Mesenchymal stem cell (in vitro differentiated cells and primary cell): ENCODE results near the gene PAX6.
A peak's percentile ranks its signal among the peaks of the same experiment; 100 is the strongest.

ENCODE experiments used
- DNase-seq: peaks from one replicate; pipeline ENCODE4 v3.0.0-alpha.2; 2013
- H2AFZ ChIP-seq: one replicate; pipeline ENCODE4 v1.6.1; 2013; ENCODE audit warnings: low read depth, mild to moderate bottlenecking, control low read depth, inconsistent platforms, low read length, moderate library complexity
- H2AK5ac ChIP-seq: 2 replicates; pipeline ENCODE4 v1.6.1; 2013; ENCODE audit warnings: low read length, moderate library complexity, mild to moderate bottlenecking, inconsistent platforms; ENCODE audit not compliant: severe bottlenecking
- H2BK120ac ChIP-seq: one replicate; pipeline ENCODE4 v1.6.1; 2013; ENCODE audit warnings: low read depth, mild to moderate bottlenecking, inconsistent platforms, low read length, moderate library complexity
- H2BK12ac ChIP-seq, 2 experiments: one replicate each; pipeline ENCODE4 v1.6.1; 2013; ENCODE audit warnings: inconsistent platforms in 2 of 2, low read length in 2 of 2, mild to moderate bottlenecking in 2 of 2, moderate library complexity in 2 of 2, control low read depth in 1 of 2
- H2BK15ac ChIP-seq: one replicate; pipeline ENCODE4 v1.6.1; 2013; ENCODE audit warnings: mild to moderate bottlenecking, low read depth, inconsistent platforms; ENCODE audit not compliant: poor library complexity, severe bottlenecking
- H2BK5ac ChIP-seq: 2 replicates; pipeline ENCODE4 v1.6.1; 2013; ENCODE audit warnings: low read depth, mild to moderate bottlenecking, low read length, control low read depth, inconsistent platforms; ENCODE audit not compliant: poor library complexity, severe bottlenecking
- H3K14ac ChIP-seq, 2 experiments: one replicate each; pipeline ENCODE4 v1.6.1; 2013; ENCODE audit warnings: inconsistent platforms in 2 of 2, low read length in 2 of 2, control low read depth in 1 of 2, mild to moderate bottlenecking in 1 of 2, moderate library complexity in 1 of 2
- H3K18ac ChIP-seq, 2 experiments: one replicate each; pipeline ENCODE4 v1.6.1; 2013; ENCODE audit warnings: inconsistent platforms in 2 of 2, low read length in 2 of 2, control low read depth in 1 of 2, low read depth in 1 of 2, mild to moderate bottlenecking in 1 of 2
- H3K23ac ChIP-seq, 2 experiments: one replicate each; pipeline ENCODE4 v1.6.1; 2013; ENCODE audit warnings: inconsistent platforms in 2 of 2, low read length in 2 of 2, mild to moderate bottlenecking in 2 of 2, moderate library complexity in 2 of 2, control low read depth in 1 of 2
- H3K27ac ChIP-seq: 2 replicates; pipeline ENCODE4 v1.5.1; 2013; ENCODE audit warnings: mild to moderate bottlenecking, moderate library complexity, low read length, control low read depth, inconsistent platforms; ENCODE audit not compliant: poor library complexity, severe bottlenecking
- H3K27me3 ChIP-seq, 2 experiments: 2 replicates each; pipeline versions ENCODE4 v1.6.1 to v1.7.0; 2013; ENCODE audit warnings: low read length in 2 of 2, mild to moderate bottlenecking in 2 of 2, moderate library complexity in 2 of 2, control low read depth in 1 of 2, inconsistent platforms in 1 of 2; ENCODE audit not compliant: control insufficient read depth in 1 of 2, insufficient read depth in 1 of 2
- H3K36me3 ChIP-seq, 2 experiments: 2 replicates each; pipeline versions ENCODE4 v1.6.1 to v1.7.0; 2013; ENCODE audit warnings: low read length in 2 of 2, control low read depth in 1 of 2, inconsistent platforms in 1 of 2, low read depth in 1 of 2, mild to moderate bottlenecking in 1 of 2; ENCODE audit not compliant: insufficient read depth in 2 of 2, control insufficient read depth in 1 of 2
- H3K4ac ChIP-seq, 2 experiments: one replicate each; pipeline ENCODE4 v1.6.1; 2013; ENCODE audit warnings: inconsistent platforms in 2 of 2, low read length in 2 of 2, mild to moderate bottlenecking in 2 of 2, moderate library complexity in 2 of 2, control low read depth in 1 of 2, low read depth in 1 of 2
- H3K4me1 ChIP-seq: 2 replicates; pipeline ENCODE4 v1.6.1; 2013; ENCODE audit warnings: low read depth, low read length, control low read depth; ENCODE audit not compliant: control insufficient read depth, insufficient read depth
- H3K4me2 ChIP-seq: 2 replicates; pipeline ENCODE4 v1.6.1; 2013; ENCODE audit warnings: low read length, mild to moderate bottlenecking, inconsistent platforms; ENCODE audit not compliant: poor library complexity, severe bottlenecking
- H3K4me3 ChIP-seq, 2 experiments: 2 replicates each; pipeline versions ENCODE4 v1.5.1 to v1.7.0; 2013; ENCODE audit warnings: low read length in 2 of 2, mild to moderate bottlenecking in 2 of 2, control low read depth in 1 of 2, low read depth in 1 of 2; ENCODE audit not compliant: insufficient read depth in 1 of 2
- H3K79me1 ChIP-seq: replicated peaks from 2 replicates; pipeline ENCODE4 v1.6.1; 2013; ENCODE audit warnings: mild to moderate bottlenecking, control low read depth, low read length, inconsistent platforms; ENCODE audit not compliant: poor library complexity, severe bottlenecking
- H3K9ac ChIP-seq: 2 replicates; pipeline ENCODE4 v1.7.0; 2013; ENCODE audit warnings: mild to moderate bottlenecking, low read length, moderate library complexity
- H3K9me3 ChIP-seq: 2 replicates; pipeline ENCODE4 v1.7.0; 2013; ENCODE audit warnings: mild to moderate bottlenecking, low read length; ENCODE audit not compliant: control insufficient read depth
- H4K8ac ChIP-seq: one replicate; pipeline ENCODE4 v1.6.1; 2013; ENCODE audit warnings: inconsistent platforms, mild to moderate bottlenecking, low read length, moderate library complexity
- H4K91ac ChIP-seq: one replicate; pipeline ENCODE4 v1.6.1; 2013; ENCODE audit warnings: mild to moderate bottlenecking, low read length, inconsistent platforms
- WGBS: methylation state at CpG from one replicate; pipeline ENCODE4 v1.1.7; 2013; ENCODE audit warnings: mixed read lengths; 5-methylcytosine and 5-hydroxymethylcytosine counted together

Gene PAX6

GRCh38 chr11:31806186-31806927 lies 4.8 kb downstream of the PAX6 start:
- no peak overlapping the region for H4K91ac ChIP-seq

GRCh38 chr11:31805629-31806185 lies 5.4 kb downstream of the PAX6 start:
- Histone ChIP-seq H3K9ac (no peak overlapping the region), H2AK5ac (no peak overlapping the region), H3K27me3 (peaks cover 89 to 99% of the 10 kb centered on the region in 2 experiments), H2BK5ac (no peak overlapping the region), H3K23ac (peak overlapping the region in 1 of 2 experiments; percentile 42), H3K18ac (no peak overlapping the region), H4K91ac (no peak overlapping the region), H3K27ac (no peak overlapping the region), H2BK12ac (no peak overlapping the region), H3K14ac (no peak overlapping the region), H3K36me3 (no peaks in the 10 kb centered on the region), H2BK15ac (no peak overlapping the region), H4K8ac (no peak overlapping the region), H3K4me2 (no peak overlapping the region), H2BK120ac (no peak overlapping the region), H3K9me3 (peaks cover 4% of the 10 kb centered on the region), H3K4me3 (no peak overlapping the region), H2AFZ (no peak overlapping the region), H3K4me1 (peaks cover 26% of the 10 kb centered on the region), H3K4ac (no peak overlapping the region), H3K79me1 (no peaks in the 10 kb centered on the region)
- no peak for DNase-seq
- WGBS, result 0% methylated on average over 9 of the region's 20 CpGs

More at GRCh38 chr11:31806186-31806927, 4.8 kb downstream of the PAX6 start:
- Histone ChIP-seq H3K4ac (no peak overlapping the region), H2BK5ac (no peak overlapping the region), H3K14ac (no peak overlapping the region), H3K9ac (no peak overlapping the region), H3K4me2 (no peak overlapping the region), H3K27me3 (peaks cover 89 to 99% of the 10 kb centered on the region in 2 experiments), H3K36me3 (no peaks in the 10 kb centered on the region), H3K23ac (no peak overlapping the region), H3K4me3 (no peak overlapping the region), H3K79me1 (no peaks in the 10 kb centered on the region), H4K8ac (no peak overlapping the region), H2BK12ac (no peak overlapping the region), H3K9me3 (no peaks in the 10 kb centered on the region), H3K27ac (no peak overlapping the region), H2BK120ac (no peak overlapping the region), H2AK5ac (no peak overlapping the region), H2AFZ (no peak overlapping the region), H2BK15ac (no peak overlapping the region), H3K18ac (no peak overlapping the region), H3K4me1 (peaks cover 32% of the 10 kb centered on the region)
- no peak for DNase-seq
- 3% methylated on average over 35 of the region's 36 CpGs for WGBS

DNA sequence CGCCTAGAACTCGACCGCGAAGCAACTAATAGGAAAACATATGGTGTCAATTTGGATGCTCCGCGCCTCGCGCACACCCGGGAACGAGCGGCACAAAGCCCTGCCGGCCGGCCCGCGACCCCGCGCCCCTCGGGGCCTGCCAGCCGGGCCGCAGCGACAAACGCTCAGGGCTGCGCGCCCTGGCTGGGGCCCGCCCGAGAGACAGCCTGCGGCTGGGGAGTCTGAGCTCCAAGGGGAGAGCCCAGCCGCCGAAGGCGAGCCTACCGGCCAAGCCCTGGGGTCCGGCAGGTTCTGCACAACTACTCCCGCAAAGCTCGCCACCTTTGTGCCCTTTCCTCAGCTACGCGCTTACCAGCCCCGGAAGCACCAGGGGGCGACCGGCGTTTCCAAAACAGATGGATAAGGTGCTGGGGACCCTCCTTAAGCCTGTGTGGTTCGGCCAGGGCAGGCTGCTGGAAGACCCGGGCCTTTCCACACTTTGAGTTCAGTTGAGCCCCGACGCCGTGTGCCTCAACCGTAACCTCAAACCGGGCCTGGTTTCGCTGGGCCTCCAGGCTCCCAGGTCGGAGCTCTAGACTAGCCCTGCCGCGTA lies 6.0 kb downstream of the PAX6 start:
- H3K14ac ChIP-seq, result no peak overlapping the region
- no peak overlapping the region for H2AK5ac ChIP-seq
- H4K8ac ChIP-seq, result no peak overlapping the region
- H2BK15ac ChIP-seq, result no peak overlapping the region
- no peak for DNase-seq
- no peak overlapping the region for H3K4me2 ChIP-seq
- H4K91ac ChIP-seq, result no peak overlapping the region
- no peak overlapping the region for H3K9ac ChIP-seq
- H3K4ac ChIP-seq, result no peak overlapping the region
- H2BK5ac ChIP-seq, result no peak overlapping the region
- peak overlapping the region in 1 of 2 experiments; percentile 28 for H3K4me3 ChIP-seq
- no peaks in the 10 kb centered on the region for H3K79me1 ChIP-seq
- no peak overlapping the region for H3K27ac ChIP-seq
- H2BK12ac ChIP-seq, result no peak overlapping the region
- H2AFZ ChIP-seq, result no peak overlapping the region
- no peak overlapping the region for H2BK120ac ChIP-seq
- under 1% methylated on average over 51 of the region's 51 CpGs for WGBS
- H3K27me3 ChIP-seq, result peaks cover 92 to 99% of the 10 kb centered on the region in 2 experiments
- no peak overlapping the region for H3K18ac ChIP-seq
- no peaks in the 10 kb centered on the region for H3K36me3 ChIP-seq
- no peak overlapping the region for H3K23ac ChIP-seq
- H3K9me3 ChIP-seq, result peaks cover 5% of the 10 kb centered on the region
- peaks cover 21% of the 10 kb centered on the region for H3K4me1 ChIP-seq

- H3K9me3 ChIP-seq, result peaks cover 5% of the 10 kb centered on the region
- H3K23ac ChIP-seq, result peak overlapping the region in 1 of 2 experiments; percentile 46
- H2BK15ac ChIP-seq, result no peak overlapping the region
- no peak overlapping the region for H3K27ac ChIP-seq
- H2BK120ac ChIP-seq, result no peak overlapping the region
- H3K27me3 ChIP-seq, result peaks cover 93 to 98% of the 10 kb centered on the region in 2 experiments
- no peak for DNase-seq
- no peak overlapping the region for H3K4ac ChIP-seq
- H4K91ac ChIP-seq, result no peak overlapping the region
- H3K4me1 ChIP-seq, result peaks cover 18% of the 10 kb centered on the region
- H4K8ac ChIP-seq, result no peak overlapping the region
- H3K4me2 ChIP-seq, result no peak overlapping the region
- H2AFZ ChIP-seq, result no peak overlapping the region
- H2BK12ac ChIP-seq, result no peak overlapping the region
- WGBS, result 2% methylated on average over 41 of the region's 41 CpGs
- H3K14ac ChIP-seq, result no peak overlapping the region
- no peaks in the 10 kb centered on the region for H3K79me1 ChIP-seq
- H3K18ac ChIP-seq, result no peak overlapping the region
- no peak overlapping the region for H3K9ac ChIP-seq
- no peaks in the 10 kb centered on the region for H3K36me3 ChIP-seq
- peak overlapping the region in 1 of 2 experiments; percentile 28 for H3K4me3 ChIP-seq
- no peak overlapping the region for H2BK5ac ChIP-seq
- no peak overlapping the region for H2AK5ac ChIP-seq
Observed at GRCh38 chr11:31804312-31805036, 6.6 kb downstream of the PAX6 start.
